ENCODE results near the gene SLC10A4.

SLC10A4 gene

GRCh38 chr4:48489683-48490011 lies 6.5 kb downstream of the SLC10A4 start:
- DNase-seq (ENCODE audit: low read depth), result no peak

- DNase-seq (ENCODE audit: low read depth), result no peak
Measured at GRCh38 chr4:48490012-48490679, 7.0 kb downstream of the SLC10A4 start, which contains the start of gene ZAR1. TSS of gene ZAR1 (plus strand) at chr4:48490252. CDS start at chr4:48490292, 40 bp downstream.

- DNase-seq (ENCODE audit: low read depth), result no peak
Measured at GRCh38 chr4:48490680-48491513, 7.8 kb downstream of the SLC10A4 start.

- DNase-seq (ENCODE audit: low read depth), result no peak
Measured at GRCh38 chr4:48491514-48492176, 8.5 kb downstream of the SLC10A4 start.

- no peak for DNase-seq (ENCODE audit: low read depth)
Measured at GRCh38 chr4:48493452-48494100, 10.4 kb downstream of the SLC10A4 start.

- no peak for DNase-seq (ENCODE audit: low read depth)
Measured at GRCh38 chr4:48495941-48496340, 12.8 kb downstream of the SLC10A4 start.

GRCh38 chr4:48498895-48499294 lies 15.8 kb downstream of the SLC10A4 start:
- DNase-seq (ENCODE audit: low read depth), result no peak

GRCh38 chr4:48499551-48500066 lies 16.5 kb downstream of the SLC10A4 start:
- no peak for DNase-seq (ENCODE audit: low read depth)

- DNase-seq (ENCODE audit: low read depth), result no peak
Measured at GRCh38 chr4:48503233-48504025, 20.3 kb downstream of the SLC10A4 start.

- DNase-seq (ENCODE audit: low read depth), result no peak
Measured at GRCh38 chr4:48504026-48504330, 20.8 kb downstream of the SLC10A4 start.

GRCh38 chr4:48504352-48504751 lies 21.2 kb downstream of the SLC10A4 start:
- DNase-seq (ENCODE audit: low read depth), result no peak

- DNase-seq (ENCODE audit: low read depth), result no peak
Measured at GRCh38 chr4:48506716-48507115, 23.6 kb downstream of the SLC10A4 start.

GRCh38 chr4:48509543-48509942 lies 26.4 kb downstream of the SLC10A4 start:
- no peak for DNase-seq (ENCODE audit: low read depth)

GRCh38 chr4:48518143-48518542 lies 35.0 kb downstream of the SLC10A4 start:
- no peak for DNase-seq (ENCODE audit: low read depth)

GRCh38 chr4:48526406-48526805 lies 43.3 kb downstream of the SLC10A4 start:
- no peak for DNase-seq (ENCODE audit: low read depth)

GRCh38 chr4:48538358-48538757 lies 55.2 kb downstream of the SLC10A4 start:
- DNase-seq (ENCODE audit: low read depth), result no peak
